B cell (primary cell): ENCODE measurements around the gene AK9.

Source experiments
- EZH2 ChIP-seq: IDR thresholded peaks from 2 replicates; pipeline ENCODE4 v1.6.1; 2012; ENCODE audit warnings: borderline replicate concordance, low read depth, mild to moderate bottlenecking, moderate library complexity, low read length; ENCODE audit not compliant: insufficient read depth, poor library complexity, severe bottlenecking
- TF ChIP-seq, protein P1 (sequence below): fragments of 200-600 bp; IDR thresholded peaks from one replicate; pipeline ENCODE4 v1.8.0; 2022; ENCODE audit warnings: antibody characterized with exemption, mild to moderate bottlenecking

DNA sequence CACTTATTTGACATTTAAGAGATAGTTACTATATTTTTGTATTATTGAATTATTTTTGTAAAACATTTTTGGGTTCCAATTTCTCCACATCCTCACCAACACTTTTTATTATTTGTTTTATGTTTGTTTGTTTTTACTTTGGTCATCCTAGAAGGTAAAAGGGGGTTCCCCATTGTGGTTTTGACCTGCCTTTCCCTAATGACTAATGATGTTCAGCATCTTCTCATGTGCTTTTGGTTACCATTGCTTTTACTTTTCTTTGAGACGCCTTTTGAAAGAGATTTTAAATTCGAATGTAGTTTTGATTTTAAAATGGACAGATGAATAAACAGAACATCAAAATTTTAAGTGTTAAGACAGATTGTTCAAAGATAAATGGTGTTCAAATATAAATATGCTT, 46.9 kb downstream of the AK9 start:
- TF ChIP-seq, protein P1, sequence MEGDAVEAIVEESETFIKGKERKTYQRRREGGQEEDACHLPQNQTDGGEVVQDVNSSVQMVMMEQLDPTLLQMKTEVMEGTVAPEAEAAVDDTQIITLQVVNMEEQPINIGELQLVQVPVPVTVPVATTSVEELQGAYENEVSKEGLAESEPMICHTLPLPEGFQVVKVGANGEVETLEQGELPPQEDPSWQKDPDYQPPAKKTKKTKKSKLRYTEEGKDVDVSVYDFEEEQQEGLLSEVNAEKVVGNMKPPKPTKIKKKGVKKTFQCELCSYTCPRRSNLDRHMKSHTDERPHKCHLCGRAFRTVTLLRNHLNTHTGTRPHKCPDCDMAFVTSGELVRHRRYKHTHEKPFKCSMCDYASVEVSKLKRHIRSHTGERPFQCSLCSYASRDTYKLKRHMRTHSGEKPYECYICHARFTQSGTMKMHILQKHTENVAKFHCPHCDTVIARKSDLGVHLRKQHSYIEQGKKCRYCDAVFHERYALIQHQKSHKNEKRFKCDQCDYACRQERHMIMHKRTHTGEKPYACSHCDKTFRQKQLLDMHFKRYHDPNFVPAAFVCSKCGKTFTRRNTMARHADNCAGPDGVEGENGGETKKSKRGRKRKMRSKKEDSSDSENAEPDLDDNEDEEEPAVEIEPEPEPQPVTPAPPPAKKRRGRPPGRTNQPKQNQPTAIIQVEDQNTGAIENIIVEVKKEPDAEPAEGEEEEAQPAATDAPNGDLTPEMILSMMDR: no peak
- no peak for TF ChIP-seq EZH2
